KMS-11 (cell line): ENCODE measurements around the gene CYB561.

Experiments
- H2AFZ ChIP-seq: fragments of 200-600 bp; sonication (generic); 2 replicates; pipeline ENCODE4 v1.6.1; 2016; ENCODE audit warnings: antibody characterized with exemption, mixed run types, low read depth
- H3K27ac ChIP-seq: fragments of 200-600 bp; sonication (generic); 2 replicates; pipeline ENCODE4 v1.6.1; 2016; ENCODE audit warnings: mild to moderate bottlenecking, mixed run types
- H3K27me3 ChIP-seq: fragments of 200-600 bp; sonication (generic); 2 replicates; pipeline ENCODE4 v1.6.1; 2017; ENCODE audit warnings: mild to moderate bottlenecking, low read depth, mixed run types, moderate library complexity; ENCODE audit not compliant: insufficient read depth
- H3K36me3 ChIP-seq: fragments of 200-600 bp; sonication (generic); 2 replicates; pipeline ENCODE4 v1.6.1; 2017; ENCODE audit warnings: mild to moderate bottlenecking, mixed run types; ENCODE audit not compliant: insufficient read depth
- H3K4me1 ChIP-seq: fragments of 200-600 bp; sonication (generic); 2 replicates; pipeline ENCODE4 v1.6.1; 2016; ENCODE audit warnings: mild to moderate bottlenecking, low read depth, mixed run types; ENCODE audit not compliant: poor library complexity, severe bottlenecking
- H3K4me2 ChIP-seq: fragments of 200-600 bp; sonication (generic); 2 replicates; pipeline ENCODE4 v1.7.0; 2016; ENCODE audit warnings: mild to moderate bottlenecking, mixed run types
- H3K4me3 ChIP-seq: fragments of 200-600 bp; sonication (generic); IDR thresholded peaks from 2 replicates; pipeline ENCODE4 v1.6.1; 2017; ENCODE audit warnings: low read depth, low read length, mixed read lengths; ENCODE audit not compliant: insufficient read depth
- H3K79me2 ChIP-seq: fragments of 200-600 bp; sonication (generic); 2 replicates; pipeline ENCODE4 v1.6.1; 2016; ENCODE audit warnings: low read depth, mixed run types; ENCODE audit not compliant: insufficient read depth
- H3K9ac ChIP-seq: fragments of 200-600 bp; sonication (generic); 2 replicates; pipeline ENCODE4 v1.6.1; 2016; ENCODE audit warnings: mild to moderate bottlenecking, mixed run types
- H4K20me1 ChIP-seq: fragments of 200-600 bp; sonication (generic); 2 replicates; pipeline ENCODE4 v1.6.1; 2016; ENCODE audit warnings: mild to moderate bottlenecking, mixed run types; ENCODE audit not compliant: insufficient read depth
- CTCF ChIP-seq: fragments of 200-600 bp; sonication (generic); conservative IDR thresholded peaks from 2 replicates; pipeline ENCODE4 v1.6.1; 2017; ENCODE audit warnings: low read depth, mild to moderate bottlenecking, antibody characterized with exemption, low read length, moderate library complexity, mixed read lengths

Gene CYB561

GRCh38 chr17:63440770-63441335 is 5.3 kb downstream of the CYB561 start:
- H3K79me2 ChIP-seq = no peaks in the 10 kb centered on the region
- peaks cover 19% of the 10 kb centered on the region for H3K4me1 ChIP-seq
- no peak overlapping the region for H2AFZ ChIP-seq
- H3K36me3 ChIP-seq = no peaks in the 10 kb centered on the region
- no peak overlapping the region for H3K27ac ChIP-seq
- no peak overlapping the region for H3K4me3 ChIP-seq
- no peak overlapping the region for H3K9ac ChIP-seq
- H3K27me3 ChIP-seq = no peaks in the 10 kb centered on the region
- H4K20me1 ChIP-seq = no peaks in the 10 kb centered on the region
- no peak for TF ChIP-seq CTCF
- H3K4me2 ChIP-seq = no peak overlapping the region

GRCh38 chr17:63440127-63440769 is 5.9 kb downstream of the CYB561 start:
- H3K4me1 ChIP-seq = peaks cover 18% of the 10 kb centered on the region
- peak overlapping the region; percentile 10; the same call in 1 of the 2 replicates for H3K4me2 ChIP-seq
- H3K9ac ChIP-seq = no peak overlapping the region
- H3K4me3 ChIP-seq = no peak overlapping the region
- H3K27ac ChIP-seq = no peak overlapping the region
- no peaks in the 10 kb centered on the region for H3K36me3 ChIP-seq
- no peak overlapping the region for H2AFZ ChIP-seq
- no peak for TF ChIP-seq CTCF
- H4K20me1 ChIP-seq = no peaks in the 10 kb centered on the region
- no peaks in the 10 kb centered on the region for H3K79me2 ChIP-seq
- no peaks in the 10 kb centered on the region for H3K27me3 ChIP-seq

- peak overlapping the region; percentile 10 for H3K4me2 ChIP-seq
- no peaks in the 10 kb centered on the region for H3K79me2 ChIP-seq
- peaks cover 12% of the 10 kb centered on the region for H3K4me1 ChIP-seq
- no peak overlapping the region for H3K9ac ChIP-seq
- no peak overlapping the region for H3K27ac ChIP-seq
- no peaks in the 10 kb centered on the region for H3K36me3 ChIP-seq
- no peaks in the 10 kb centered on the region for H3K27me3 ChIP-seq
- no peak overlapping the region for H3K4me3 ChIP-seq
- no peak overlapping the region for H2AFZ ChIP-seq
- no peak for TF ChIP-seq CTCF
- no peaks in the 10 kb centered on the region for H4K20me1 ChIP-seq
These were observed 6.4 kb downstream of the CYB561 start for GRCh38 chr17:63439687-63440086.

- TF ChIP-seq CTCF = no peak
- H3K4me3 ChIP-seq = no peak overlapping the region
These were observed 7.7 kb downstream of the CYB561 start for GRCh38 chr17:63438092-63439051.

More at GRCh38 chr17:63438092-63439051, 7.7 kb downstream of the CYB561 start:
- Histone ChIP-seq H3K4me1 (peaks cover 10% of the 10 kb centered on the region), H3K4me2 (no peak overlapping the region), H3K27ac (no peak overlapping the region), H4K20me1 (no peaks in the 10 kb centered on the region), H3K9ac (no peak overlapping the region), H3K27me3 (no peaks in the 10 kb centered on the region), H3K36me3 (no peaks in the 10 kb centered on the region), H2AFZ (no peak overlapping the region), H3K79me2 (no peaks in the 10 kb centered on the region)
